Islet precursor cell (in vitro differentiated cells): ENCODE measurements around the gene CRACR2B.

Experiments
- DNase-seq: peaks from one replicate; pipeline ENCODE4 v3.0.0-alpha.2; 2018

The CRACR2B gene

GRCh38 chr11:811446-812245 is 16.1 kb upstream of the CRACR2B start:
- no peak for DNase-seq

- DNase-seq: no peak
Measured at GRCh38 chr11:812390-812789, 15.3 kb upstream of the CRACR2B start.

- DNase-seq: no peak
Measured at GRCh38 chr11:813072-813455, 14.7 kb upstream of the CRACR2B start.

GRCh38 chr11:813456-814096 is 14.1 kb upstream of the CRACR2B start:
- no peak for DNase-seq

GRCh38 chr11:815675-816432 is 11.9 kb upstream of the CRACR2B start:
- no peak for DNase-seq

GRCh38 chr11:816433-816779 is 11.3 kb upstream of the CRACR2B start:
- no peak for DNase-seq

GRCh38 chr11:818396-819128 is 9.2 kb upstream of the CRACR2B start, which contains the start of gene PNPLA2:
Gene PNPLA2, plus strand, starts transcription at chr11:818914. Its CDS starts 805 bp downstream, at chr11:819719.
- no peak for DNase-seq

GRCh38 chr11:819129-819931 is 8.4 kb upstream of the CRACR2B start:
- peak; percentile 93 for DNase-seq

- DNase-seq: peak; percentile 87
Measured at GRCh38 chr11:819943-820649, 7.6 kb upstream of the CRACR2B start.

GRCh38 chr11:820655-821511 is 6.8 kb upstream of the CRACR2B start:
- DNase-seq: no peak

- no peak for DNase-seq
Measured at GRCh38 chr11:821512-822371, 6.0 kb upstream of the CRACR2B start.

- DNase-seq: no peak
Measured at GRCh38 chr11:823441-824291, 4.1 kb upstream of the CRACR2B start.

- DNase-seq: no peak
Measured at GRCh38 chr11:824292-824880, 3.3 kb upstream of the CRACR2B start.

GRCh38 chr11:824942-825341 is 2.8 kb upstream of the CRACR2B start:
- no peak for DNase-seq

GRCh38 chr11:825366-826226 is 2.1 kb upstream of the CRACR2B start:
- DNase-seq: no peak

GRCh38 chr11:826227-826621 is 1.5 kb upstream of the CRACR2B start:
- no peak for DNase-seq

GRCh38 chr11:826836-827145 is 928 bp upstream of the CRACR2B start:
- DNase-seq: no peak
